ENCODE measurements around the gene MYOM1.

MYOM1 gene

GRCh38 chr18:3062798-3063680, 156.7 kb downstream of the MYOM1 start:
- no peak overlapping the region for H3K4me3 ChIP-seq (ENCODE audit: low read length)

GRCh38 chr18:3061581-3062312, 158.0 kb downstream of the MYOM1 start:
- H3K4me3 ChIP-seq (ENCODE audit: low read length), result no peak overlapping the region; the same call in 1 of the 2 replicates
- TF ChIP-seq ZNF274 (IDR thresholded peaks at IDR 0.05; ENCODE audit: low read depth, low read length), result no peak

More at GRCh38 chr18:3062798-3063680, 156.7 kb downstream of the MYOM1 start:
- no peak for TF ChIP-seq ZNF274 (IDR thresholded peaks at IDR 0.05; ENCODE audit: low read depth, low read length)

DNA sequence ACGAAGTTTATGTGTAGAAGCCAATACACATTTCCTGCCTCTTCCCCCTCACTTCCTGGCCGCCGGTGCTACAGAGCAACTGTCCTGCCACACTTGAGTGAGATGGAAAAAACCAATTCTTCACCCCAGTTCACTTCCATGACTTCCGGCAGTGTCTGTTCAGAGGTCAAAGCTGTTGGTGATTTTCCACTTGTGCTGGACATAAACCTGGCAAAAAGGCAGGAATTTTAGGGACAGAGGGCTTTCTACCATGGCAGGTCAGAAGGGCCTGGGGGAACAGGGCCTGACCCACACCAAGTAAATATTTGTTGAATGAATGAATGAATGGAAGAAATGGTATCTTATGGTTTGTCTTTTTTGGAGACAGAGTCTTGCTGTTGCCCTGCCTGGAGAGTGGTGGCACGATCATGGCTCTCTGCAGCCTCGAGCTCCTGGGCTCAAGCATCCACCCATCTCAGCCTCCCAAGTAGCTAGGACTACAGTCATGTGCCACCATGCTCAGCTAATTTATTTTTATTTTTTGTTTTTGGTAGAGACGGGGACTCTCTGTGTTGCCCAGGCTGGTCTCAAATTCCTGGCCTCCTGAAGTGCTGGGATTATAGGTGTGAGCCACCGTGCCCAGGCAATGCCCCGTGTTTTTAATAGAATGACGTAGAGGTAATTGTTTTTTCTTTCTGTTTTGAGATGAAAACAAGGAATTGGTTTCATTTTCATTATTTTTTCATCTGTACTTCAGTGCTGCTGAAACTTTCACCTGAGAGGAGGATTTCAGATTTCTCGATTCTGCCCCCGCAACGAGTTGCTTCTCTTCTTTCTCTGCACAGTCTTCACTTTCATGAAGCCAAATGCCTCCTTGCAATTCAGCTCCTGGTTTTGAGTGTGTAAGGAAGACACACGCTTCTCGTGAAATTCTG, 158.8 kb downstream of the MYOM1 start:
- H3K4me3 ChIP-seq (ENCODE audit: low read length), result no peak overlapping the region; the same call in 1 of the 2 replicates
- no peak for TF ChIP-seq ZNF274 (IDR thresholded peaks at IDR 0.05; ENCODE audit: low read depth, low read length)

GRCh38 chr18:3059272-3059671, 160.5 kb downstream of the MYOM1 start:
- no peak for TF ChIP-seq ZNF274 (IDR thresholded peaks at IDR 0.05; ENCODE audit: low read depth, low read length)
- no peak overlapping the region for H3K4me3 ChIP-seq (ENCODE audit: low read length)

DNA sequence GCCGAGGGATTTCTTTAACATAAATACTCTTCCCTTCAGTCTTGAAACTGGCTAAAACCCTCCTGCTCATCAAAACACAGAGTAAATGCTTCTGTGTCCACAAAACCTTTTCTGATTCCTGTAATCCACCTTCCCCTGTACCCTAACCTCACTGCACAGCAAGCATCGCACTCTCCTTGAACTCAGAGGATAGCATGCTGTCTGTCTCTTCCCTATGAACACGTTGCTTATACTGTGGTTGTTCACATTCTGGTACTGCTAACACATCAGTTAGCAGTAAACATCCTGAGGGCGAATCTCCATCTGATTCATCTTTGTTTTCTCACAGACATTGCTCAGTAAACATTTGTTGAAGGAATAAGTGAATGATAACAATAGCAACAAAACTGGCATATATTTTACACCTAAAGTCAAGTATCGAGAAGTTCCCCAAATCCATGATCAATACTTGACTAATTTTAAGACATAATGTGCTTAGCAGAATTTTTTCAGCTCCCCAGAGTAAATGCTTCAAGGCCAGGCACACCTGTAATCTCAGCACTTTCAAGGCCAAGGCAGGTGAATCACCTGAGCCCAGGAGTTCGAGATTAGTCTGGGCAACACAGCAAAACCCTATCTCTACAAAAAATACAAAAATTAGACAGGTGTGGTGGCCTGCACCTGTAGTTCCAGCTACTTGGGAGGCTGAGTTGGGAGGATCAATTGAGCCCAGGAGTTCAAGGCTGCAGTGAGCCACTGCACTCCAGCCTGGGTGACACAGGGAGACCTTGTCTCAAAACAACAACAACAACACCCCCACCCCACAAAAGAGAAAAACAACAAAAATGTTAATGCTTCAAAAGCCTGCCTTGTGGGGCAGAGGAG, 161.2 kb downstream of the MYOM1 start:
- H3K4me3 ChIP-seq (ENCODE audit: low read length), result no peak overlapping the region
- TF ChIP-seq ZNF274 (IDR thresholded peaks at IDR 0.05; ENCODE audit: low read depth, low read length), result no peak

DNA sequence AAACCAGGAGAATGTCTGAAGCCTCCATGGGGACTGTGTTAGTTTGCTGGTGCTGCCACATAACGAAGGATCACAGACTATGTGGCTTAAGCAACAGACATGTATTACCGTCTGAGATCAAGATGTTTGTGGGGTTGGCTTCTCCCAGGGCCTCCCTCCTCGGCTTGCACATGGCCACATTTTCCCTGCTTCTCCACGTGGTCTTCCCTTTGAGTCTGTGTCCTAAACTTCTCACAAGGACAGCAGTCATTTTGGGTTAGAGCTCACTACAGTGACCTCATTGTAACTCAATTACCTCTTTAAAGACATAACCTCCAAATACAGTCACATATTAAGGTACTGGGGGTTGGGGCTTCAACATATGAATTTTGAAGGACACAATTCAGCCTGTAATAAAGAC, 162.2 kb downstream of the MYOM1 start:
- TF ChIP-seq ZNF274 (IDR thresholded peaks at IDR 0.05; ENCODE audit: low read depth, low read length), result no peak
- H3K4me3 ChIP-seq (ENCODE audit: low read length), result no peak overlapping the region

- TF ChIP-seq ZNF274 (IDR thresholded peaks at IDR 0.05; ENCODE audit: low read depth, low read length), result no peak
- no peak overlapping the region for H3K4me3 ChIP-seq (ENCODE audit: low read length)
Observed at GRCh38 chr18:3056311-3056710, 163.5 kb downstream of the MYOM1 start.

- H3K4me3 ChIP-seq (ENCODE audit: low read length), result no peak overlapping the region
- TF ChIP-seq ZNF274 (IDR thresholded peaks at IDR 0.05; ENCODE audit: low read depth, low read length), result no peak
Observed at GRCh38 chr18:3055816-3056215, 164.0 kb downstream of the MYOM1 start.

- TF ChIP-seq ZNF274 (IDR thresholded peaks at IDR 0.05; ENCODE audit: low read depth, low read length), result no peak
- no peak overlapping the region for H3K4me3 ChIP-seq (ENCODE audit: low read length)
Observed at GRCh38 chr18:3055186-3055728, 164.5 kb downstream of the MYOM1 start.

GRCh38 chr18:3054780-3055179, 165.0 kb downstream of the MYOM1 start:
- H3K4me3 ChIP-seq (ENCODE audit: low read length), result no peak overlapping the region
- no peak for TF ChIP-seq ZNF274 (IDR thresholded peaks at IDR 0.05; ENCODE audit: low read depth, low read length)

GRCh38 chr18:3054214-3054613, 165.6 kb downstream of the MYOM1 start:
- no peak for TF ChIP-seq ZNF274 (IDR thresholded peaks at IDR 0.05; ENCODE audit: low read depth, low read length)
- H3K4me3 ChIP-seq (ENCODE audit: low read length), result no peak overlapping the region

- H3K4me3 ChIP-seq (ENCODE audit: low read length), result no peak overlapping the region
- TF ChIP-seq ZNF274 (IDR thresholded peaks at IDR 0.05; ENCODE audit: low read depth, low read length), result no peak
Observed at GRCh38 chr18:3053081-3053480, 166.7 kb downstream of the MYOM1 start.

DNA sequence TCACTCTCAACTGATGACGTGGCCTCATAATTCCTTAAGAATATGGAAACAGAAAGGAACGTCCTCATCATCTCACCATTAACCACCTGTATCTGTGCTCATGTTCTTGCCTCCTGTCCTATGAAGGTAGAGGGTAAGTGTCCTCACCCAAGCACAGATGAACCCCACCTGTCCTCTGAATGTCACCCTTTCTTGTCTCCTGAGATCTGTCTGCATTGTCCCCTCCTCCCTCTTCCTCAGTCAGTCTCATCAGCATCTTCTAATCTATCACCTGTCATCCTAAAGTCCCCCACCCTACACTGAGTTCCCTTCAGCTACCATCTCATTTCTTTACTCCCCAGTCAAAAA, 167.4 kb downstream of the MYOM1 start:
- TF ChIP-seq ZNF274 (IDR thresholded peaks at IDR 0.05; ENCODE audit: low read depth, low read length), result no peak
- no peak overlapping the region for H3K4me3 ChIP-seq (ENCODE audit: low read length)

All from GM08714 (cell line).